ENCODE results near the gene CPLANE1.

DNA sequence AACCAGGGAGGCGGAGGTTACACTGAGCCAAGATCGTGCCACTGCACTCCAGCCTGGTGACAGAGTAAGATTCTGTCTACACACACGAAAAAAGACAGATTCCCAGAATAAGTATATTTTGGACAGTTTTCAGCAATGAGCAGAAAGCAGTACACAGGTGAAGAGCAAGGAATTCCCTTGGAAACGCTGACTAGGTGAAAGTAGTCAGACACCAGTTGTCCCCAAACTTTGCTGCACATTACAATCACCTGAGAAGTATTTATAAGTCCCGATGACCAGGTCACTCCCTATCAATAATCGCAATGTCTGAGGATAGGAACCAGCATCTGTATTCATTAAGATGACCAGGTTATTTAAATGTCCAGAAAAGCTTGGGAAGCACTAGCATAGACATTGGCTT is 78.3 kb downstream of the CPLANE1 start:
- TF ChIP-seq CTCF (conservative IDR thresholded peaks at IDR 0.05; ENCODE audit: low read depth, low read length) (no peak), EZH2 (IDR thresholded peaks at IDR 0.05; ENCODE audit: borderline replicate concordance, low read depth, low read length, poor library complexity, severe bottlenecking) (no peak)
